Measurements from ENCODE around the gene CBX6.
"Not testable (repeated sequence)": the region's sequence is repeated elsewhere in the genome, so short reads cannot be mapped to it uniquely, and the experiment has no call there.

Gene CBX6

GRCh38 chr22:38860283-38861169 is 11.5 kb downstream of the CBX6 start:
- Histone ChIP-seq H3K4me3 (ENCODE audit: low read length, poor library complexity, severe bottlenecking) (no peak overlapping the region), H3K27me3 (ENCODE audit: insufficient read depth, low read length, poor library complexity, severe bottlenecking) (no peaks in the 10 kb centered on the region), H3K4me2 (ENCODE audit: low read depth, low read length, poor library complexity, severe bottlenecking) (no peak overlapping the region), H3K4me1 (ENCODE audit: insufficient read depth, low read length, poor library complexity, severe bottlenecking) (no peaks in the 10 kb centered on the region), H3K9me3 (ENCODE audit: insufficient read depth, low read depth, low read length) (no peaks in the 10 kb centered on the region), H4K20me1 (ENCODE audit: insufficient read depth, low read length, poor library complexity, severe bottlenecking) (no peaks in the 10 kb centered on the region), H3F3A (ENCODE audit: low read depth) (no peaks in the 10 kb centered on the region), H3K9ac (ENCODE audit: low read depth, low read length, poor library complexity, severe bottlenecking) (no peak overlapping the region), H3K36me3 (ENCODE audit: insufficient read depth, low read length) (no peaks in the 10 kb centered on the region), H3K9me2 (replicated peaks; ENCODE audit: low read depth, low read length) (no peaks in the 10 kb centered on the region), H3K79me2 (ENCODE audit: insufficient read depth, low read length) (no peaks in the 10 kb centered on the region), H2AFZ (ENCODE audit: low read length) (no peak overlapping the region)
- TF ChIP-seq CTCF (conservative IDR thresholded peaks at IDR 0.05; ENCODE audit: low read length) (no peak), EZH2phosphoT487 (IDR thresholded peaks at IDR 0.05; ENCODE audit: borderline replicate concordance) (no peak)

GRCh38 chr22:38859581-38860282 is 12.3 kb downstream of the CBX6 start:
- Histone ChIP-seq H4K20me1 (ENCODE audit: insufficient read depth, low read length, poor library complexity, severe bottlenecking) (no peaks in the 10 kb centered on the region), H3K4me2 (ENCODE audit: low read depth, low read length, poor library complexity, severe bottlenecking) (no peak overlapping the region), H3K4me3 (ENCODE audit: low read length, poor library complexity, severe bottlenecking) (no peak overlapping the region), H3K36me3 (ENCODE audit: insufficient read depth, low read length) (no peaks in the 10 kb centered on the region), H2AFZ (ENCODE audit: low read length) (no peak overlapping the region), H3K27me3 (ENCODE audit: insufficient read depth, low read length, poor library complexity, severe bottlenecking) (no peaks in the 10 kb centered on the region), H3K9me2 (replicated peaks; ENCODE audit: low read depth, low read length) (no peaks in the 10 kb centered on the region), H3F3A (ENCODE audit: low read depth) (no peaks in the 10 kb centered on the region), H3K9me3 (ENCODE audit: insufficient read depth, low read depth, low read length) (no peaks in the 10 kb centered on the region), H3K4me1 (ENCODE audit: insufficient read depth, low read length, poor library complexity, severe bottlenecking) (no peaks in the 10 kb centered on the region), H3K9ac (ENCODE audit: low read depth, low read length, poor library complexity, severe bottlenecking) (no peak overlapping the region), H3K79me2 (ENCODE audit: insufficient read depth, low read length) (no peaks in the 10 kb centered on the region)
- no peak for TF ChIP-seq CTCF (conservative IDR thresholded peaks at IDR 0.05; ENCODE audit: low read length)
- no peak for TF ChIP-seq EZH2phosphoT487 (IDR thresholded peaks at IDR 0.05; ENCODE audit: borderline replicate concordance)

DNA sequence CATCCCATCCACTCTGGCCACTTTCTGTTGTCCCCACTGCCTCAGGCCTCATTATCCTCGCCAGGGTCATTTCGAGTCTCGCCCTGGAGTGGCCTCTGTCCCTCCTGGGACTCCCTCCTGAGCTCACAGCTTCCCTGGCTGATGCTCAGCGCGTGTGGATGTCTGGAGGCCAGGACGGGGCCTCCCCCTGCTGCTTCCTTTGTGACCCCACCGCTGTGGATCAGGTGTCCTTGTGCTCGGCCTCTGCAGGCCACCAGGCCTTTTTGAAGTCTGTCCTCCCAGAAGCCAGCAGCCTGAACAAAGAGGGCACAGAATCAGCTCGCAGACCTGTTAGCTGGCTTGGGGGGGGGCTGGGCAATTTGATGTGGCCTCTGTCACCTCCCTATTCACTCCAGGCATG is 13.5 kb downstream of the CBX6 start:
- no peak for TF ChIP-seq EZH2phosphoT487 (IDR thresholded peaks at IDR 0.05; ENCODE audit: borderline replicate concordance)
- TF ChIP-seq CTCF (conservative IDR thresholded peaks at IDR 0.05; ENCODE audit: low read length) = no peak
- no peak overlapping the region for H3K9ac ChIP-seq (ENCODE audit: low read depth, low read length, poor library complexity, severe bottlenecking)

GRCh38 chr22:38854476-38854875 is 17.5 kb downstream of the CBX6 start:
- not testable (repeated sequence) for H3K79me2 ChIP-seq (ENCODE audit: insufficient read depth, low read length); H3K4me1 ChIP-seq (ENCODE audit: insufficient read depth, low read length, poor library complexity, severe bottlenecking); H3K27me3 ChIP-seq (ENCODE audit: insufficient read depth, low read length, poor library complexity, severe bottlenecking); H3K4me2 ChIP-seq (ENCODE audit: low read depth, low read length, poor library complexity, severe bottlenecking); H3K36me3 ChIP-seq (ENCODE audit: insufficient read depth, low read length); H3K4me3 ChIP-seq (ENCODE audit: low read length, poor library complexity, severe bottlenecking); H4K20me1 ChIP-seq (ENCODE audit: insufficient read depth, low read length, poor library complexity, severe bottlenecking); H3K9me2 ChIP-seq (replicated peaks; ENCODE audit: low read depth, low read length); H3K9ac ChIP-seq (ENCODE audit: low read depth, low read length, poor library complexity, severe bottlenecking); H3F3A ChIP-seq (ENCODE audit: low read depth); H3K9me3 ChIP-seq (ENCODE audit: insufficient read depth, low read depth, low read length); H2AFZ ChIP-seq (ENCODE audit: low read length)

More for the DNA sequence above, 13.5 kb downstream of the CBX6 start:
- Histone ChIP-seq H3K4me2 (ENCODE audit: low read depth, low read length, poor library complexity, severe bottlenecking) (no peak overlapping the region), H3K4me1 (ENCODE audit: insufficient read depth, low read length, poor library complexity, severe bottlenecking) (no peaks in the 10 kb centered on the region), H2AFZ (ENCODE audit: low read length) (no peak overlapping the region), H4K20me1 (ENCODE audit: insufficient read depth, low read length, poor library complexity, severe bottlenecking) (no peaks in the 10 kb centered on the region), H3K9me2 (replicated peaks; ENCODE audit: low read depth, low read length) (no peaks in the 10 kb centered on the region), H3K36me3 (ENCODE audit: insufficient read depth, low read length) (no peaks in the 10 kb centered on the region), H3K4me3 (ENCODE audit: low read length, poor library complexity, severe bottlenecking) (no peak overlapping the region), H3K9me3 (ENCODE audit: insufficient read depth, low read depth, low read length) (no peaks in the 10 kb centered on the region), H3K79me2 (ENCODE audit: insufficient read depth, low read length) (no peaks in the 10 kb centered on the region), H3K27me3 (ENCODE audit: insufficient read depth, low read length, poor library complexity, severe bottlenecking) (no peaks in the 10 kb centered on the region), H3F3A (ENCODE audit: low read depth) (no peaks in the 10 kb centered on the region)

- H3K4me3 ChIP-seq (ENCODE audit: low read length, poor library complexity, severe bottlenecking); H3K9me3 ChIP-seq (ENCODE audit: insufficient read depth, low read depth, low read length); H3F3A ChIP-seq (ENCODE audit: low read depth); H2AFZ ChIP-seq (ENCODE audit: low read length); H3K9ac ChIP-seq (ENCODE audit: low read depth, low read length, poor library complexity, severe bottlenecking); H3K36me3 ChIP-seq (ENCODE audit: insufficient read depth, low read length); H3K27me3 ChIP-seq (ENCODE audit: insufficient read depth, low read length, poor library complexity, severe bottlenecking); H4K20me1 ChIP-seq (ENCODE audit: insufficient read depth, low read length, poor library complexity, severe bottlenecking); H3K79me2 ChIP-seq (ENCODE audit: insufficient read depth, low read length); H3K4me1 ChIP-seq (ENCODE audit: insufficient read depth, low read length, poor library complexity, severe bottlenecking); H3K9me2 ChIP-seq (replicated peaks; ENCODE audit: low read depth, low read length); H3K4me2 ChIP-seq (ENCODE audit: low read depth, low read length, poor library complexity, severe bottlenecking): not testable (repeated sequence)
Measured at GRCh38 chr22:38853883-38854282, 18.1 kb downstream of the CBX6 start.

Data from Loucy (cell line).